HepG2 (cell line): ENCODE measurements around the gene PTMA. TPM values are rescaled to one million over a fixed set of nuclear protein-coding genes. Genes with fewer than 3 reads are reported as not detected.

Experiments
- ATAC-seq: fragments of 200-7000 bp; cut with Tn5 transposase; 3 replicates; pipeline ENCODE4 v1.9.1; 2020; ENCODE audit warnings: mild to moderate bottlenecking, moderate library complexity
- BruUV-seq: library from RNA; stranded (reverse); fragments of 400-500 nt; replicated peaks from 2 replicates; lab custom pipeline; 2021; lab: Mats Ljungman, UMichigan
- CTCF ChIA-PET: fragments of 300-600 bp; formaldehyde crosslinking; extraction: SDS; loops from one replicate; lab custom pipeline; 2021; ENCODE audit warnings: low total read pairs, inconsistent platforms, low intra/inter-chr PET ratio; lab: Yijun Ruan, JAX
- POLR2A ChIA-PET: fragments of 350-600 bp; sonication (Branson Sonifier 250); formaldehyde crosslinking; loops from one replicate; lab custom pipeline; 2020; ENCODE audit warnings: antibody characterized with exemption, inconsistent platforms; lab: Yijun Ruan, JAX
- DNase-seq: peaks from one replicate; pipeline ENCODE4 v3.0.0-alpha.2; 2015; ENCODE audit warnings: low spot score
- FAIRE-seq: peaks from 3 replicates; lab custom pipeline; 2011; peaks lifted over from hg19 to GRCh38; lab: Jason Lieb, UNC
- H2AFZ ChIP-seq: one replicate; pipeline ENCODE4 v1.6.1; 2011; ENCODE audit warnings: low read length, inconsistent platforms
- H3K27ac ChIP-seq: fragments of 300-600 bp; 3 replicates; pipeline ENCODE4 v1.8.0; 2011; ENCODE audit warnings: mixed run types, mild to moderate bottlenecking, mixed read lengths, low read length, inconsistent platforms; ENCODE audit not compliant: insufficient read depth; ENCODE audit errors: extremely low read length
- H3K27me3 ChIP-seq, 2 experiments: fragments of 200-600 bp in 1 of 2; 2 replicates in 1 of 2; 3 replicates in 1 of 2; pipeline versions ENCODE4 v1.6.0 to v1.8.0; 2011; ENCODE audit warnings: low read length in 2 of 2, mild to moderate bottlenecking in 2 of 2, moderate library complexity in 2 of 2, inconsistent platforms in 1 of 2; ENCODE audit not compliant: insufficient read depth in 2 of 2, control insufficient read depth in 1 of 2
- H3K36me3 ChIP-seq, 2 experiments: fragments of 200-600 bp in 1 of 2; replicated peaks in 1 of 2; 2 replicates in 1 of 2; 3 replicates in 1 of 2; pipeline versions ENCODE4 v1.5.1 to v1.8.0; 2011; ENCODE audit warnings: low read length in 2 of 2, inconsistent platforms in 1 of 2; ENCODE audit not compliant: insufficient read depth in 2 of 2, control insufficient read depth in 1 of 2
- H3K4me1 ChIP-seq: 2 replicates; pipeline ENCODE4 v1.5.1; 2012; ENCODE audit warnings: low read length, inconsistent platforms; ENCODE audit not compliant: insufficient read depth
- H3K4me2 ChIP-seq: 2 replicates; pipeline ENCODE4 v1.6.0; 2011; ENCODE audit warnings: low read depth, low read length, inconsistent platforms
- H3K4me3 ChIP-seq, 3 experiments: fragments of 200-600 bp in 1 of 3; sonication (generic), shearing (Covaris generic) in 1 of 3; replicated peaks in 1 of 3; 2 replicates each; pipeline ENCODE4 v1.5.1; 2011 to 2016; ENCODE audit warnings: low read length in 3 of 3, inconsistent platforms in 2 of 3, low read depth in 2 of 3, mild to moderate bottlenecking in 2 of 3, control low read depth in 1 of 3, mixed read lengths in 1 of 3; ENCODE audit not compliant: insufficient read depth in 1 of 3
- H3K79me2 ChIP-seq: one replicate; pipeline ENCODE4 v1.6.1; 2011; ENCODE audit warnings: low read length, inconsistent platforms; ENCODE audit not compliant: insufficient read depth
- H3K9ac ChIP-seq: 2 replicates; pipeline ENCODE4 v1.6.0; 2011; ENCODE audit warnings: mild to moderate bottlenecking, low read depth, low read length, inconsistent platforms; ENCODE audit not compliant: insufficient read depth
- H3K9me3 ChIP-seq: 2 replicates; pipeline ENCODE4 v1.5.1; 2012; ENCODE audit warnings: mild to moderate bottlenecking, low read length
- H4K20me1 ChIP-seq: 2 replicates; pipeline ENCODE4 v1.6.0; 2011; ENCODE audit warnings: inconsistent platforms, mild to moderate bottlenecking, low read length, moderate library complexity; ENCODE audit not compliant: insufficient read depth
- HMG20A ChIP-seq: IDR thresholded peaks from 2 replicates; pipeline ENCODE4 v1.6.1; 2016; ENCODE audit warnings: borderline replicate concordance
- JUN ChIP-seq: sonication (generic); formaldehyde crosslinking; IDR thresholded peaks from 2 replicates; pipeline ENCODE4 v1.4.0; 2020; ENCODE audit warnings: mild to moderate bottlenecking, missing genetic modification reagents
- KDM2A ChIP-seq: sonication (generic); formaldehyde crosslinking; IDR thresholded peaks from 2 replicates; pipeline ENCODE4 v1.4.0; 2020; ENCODE audit warnings: low read depth, missing genetic modification reagents, borderline replicate concordance
- SCMH1 ChIP-seq: sonication (generic); formaldehyde crosslinking; IDR thresholded peaks from 2 replicates; pipeline ENCODE4 v1.9.0; 2021; ENCODE audit warnings: missing genetic modification reagents, mild to moderate bottlenecking, borderline replicate concordance
- SIN3A ChIP-seq: IDR thresholded peaks from 2 replicates; pipeline ENCODE4 v1.6.1; 2011; ENCODE audit warnings: low read depth, mild to moderate bottlenecking, control low read depth, low read length, borderline replicate concordance
- THAP7 ChIP-seq: sonication (generic); formaldehyde crosslinking; IDR thresholded peaks from 2 replicates; pipeline ENCODE4 v1.8.1; 2023; ENCODE audit warnings: mild to moderate bottlenecking, missing genetic modification reagents
- XRCC5 ChIP-seq: fragments of 200-400 bp; formaldehyde crosslinking; optimal IDR thresholded peaks from 2 replicates; pipeline ENCODE3; 2017; ENCODE audit warnings: mild to moderate bottlenecking, low read length
- ZNF205 ChIP-seq: IDR thresholded peaks from 2 replicates; pipeline ENCODE4 v1.6.1; 2018; ENCODE audit warnings: missing biosample characterization, missing genetic modification reagents
- ZNF256 ChIP-seq: sonication (generic); formaldehyde crosslinking; conservative IDR thresholded peaks from 2 replicates; pipeline ENCODE4 v1.4.0; 2020; ENCODE audit warnings: missing genetic modification reagents
- WGBS: methylation state at CpG from one replicate; pipeline ENCODE4 v1.1.6; 2017; ENCODE audit warnings: low lambda C conversion rate; 5-methylcytosine and 5-hydroxymethylcytosine counted together
- in situ Hi-C: cut with HindIII; loops from 2 replicates; pipeline ENCODE4 v1.10.0; 2017; ENCODE audit warnings: low pct_unique_long_range_greater_than_20kb; ENCODE audit not compliant: extremely low pct_ligation_motif_present
- intact Hi-C: fragments of 100-400 bp; cut with micrococcal nuclease; formaldehyde crosslinking; loops from one replicate; pipeline ENCODE4 v1.10.0; 2022; ENCODE audit not compliant: unreplicated experiment
- polyA plus RNA-seq, 8 experiments: library from polyadenylated mRNA; depleted of rRNA in 3 of 8; stranded (reverse) in 7 of 8; unstranded in 1 of 8; fragments of >200 nt; fragmentation: Illumina TruSeq in 4 of 8; extraction: Trizol in 4 of 8; gene quantifications; 2 replicates each; pipeline versions ENCODE4 v1.2.1 to v1.2.3, GENCODE V29; 2011 to 2016; ENCODE audit warnings: low read depth in 4 of 8, missing spikeins in 1 of 8, mixed read lengths in 1 of 8; ENCODE audit not compliant: insufficient read depth in 1 of 8
- total RNA-seq, 5 experiments: library from RNA; depleted of rRNA; stranded (reverse); fragments of >200 nt; fragmentation: Illumina TruSeq; extraction: Trizol; gene quantifications; 2 replicates each; pipeline ENCODE4 v1.2.3, GENCODE V29; 2016; ENCODE audit warnings: low read depth in 1 of 5
- TF ChIP-seq, protein P1 (sequence below), 2 experiments: sonication (generic) in 1 of 2; formaldehyde crosslinking in 1 of 2; IDR thresholded peaks; 2 replicates each; pipeline versions ENCODE4 v1.4.0 to v1.6.1; 2016 to 2020; ENCODE audit warnings: borderline replicate concordance in 1 of 2, low read depth in 1 of 2, mild to moderate bottlenecking in 1 of 2, missing genetic modification reagents in 1 of 2
- TF ChIP-seq, protein P2 (sequence below), 2 experiments: sonication (generic) in 1 of 2; formaldehyde crosslinking in 1 of 2; IDR thresholded peaks; 2 replicates each; pipeline versions ENCODE4 v1.5.1 to v1.6.1; 2011 to 2020; ENCODE audit warnings: borderline replicate concordance in 1 of 2, low read depth in 1 of 2, low read length in 1 of 2, mild to moderate bottlenecking in 1 of 2, missing genetic modification reagents in 1 of 2, moderate library complexity in 1 of 2

The PTMA gene
- total and polyA plus RNA-seq, 2 of the 13 experiments (the other 11 are each of a cell fraction or from before 2014, with no cell fraction given) = 190 to 1,086 TPM

GRCh38 chr2:231715499-231715837 lies 7.1 kb downstream of the PTMA start:
- Histone ChIP-seq H3K4me1 (peaks cover 63% of the 10 kb centered on the region), H3K4me3 (no peak overlapping the region), H3K36me3 (peaks cover 15 to 17% of the 10 kb centered on the region in 2 experiments), H3K9me3 (no peaks in the 10 kb centered on the region), H3K4me2 (no peak overlapping the region), H3K27me3 (no peaks in the 10 kb centered on the region), H4K20me1 (peaks cover 38% of the 10 kb centered on the region), H3K9ac (no peak overlapping the region), H3K79me2 (peaks cover 22% of the 10 kb centered on the region), H3K27ac (no peak overlapping the region), H2AFZ (no peak overlapping the region)
- 53% methylated on average over 5 of the region's 5 CpGs for WGBS
- intact Hi-C loops (loop anchor here (1.0 to 2.0 kb wide), 4 partner anchors 29 to 103 kb away; no protein-coding TSS in a partner anchor), in situ Hi-C loops (no loop called here)
- TF ChIP-seq SCMH1 (CRISPR knock-in tag) (no peak), KDM2A (CRISPR knock-in tag) (0 out of 2 replicates have a peak, but pooled peaks have one; percentile 21), THAP7 (CRISPR knock-in tag) (0 out of 2 replicates have a peak, but pooled peaks have one; percentile 19), SIN3A (no peak), XRCC5 (peak; percentile 7), ZNF256 (CRISPR knock-in tag) (no peak), ZNF205 (0 out of 2 replicates have a peak, but pooled peaks have one; percentile 42), JUN (CRISPR knock-in tag) (no peak), HMG20A (CRISPR knock-in tag) (no peak)
- TF ChIP-seq, protein P1, sequence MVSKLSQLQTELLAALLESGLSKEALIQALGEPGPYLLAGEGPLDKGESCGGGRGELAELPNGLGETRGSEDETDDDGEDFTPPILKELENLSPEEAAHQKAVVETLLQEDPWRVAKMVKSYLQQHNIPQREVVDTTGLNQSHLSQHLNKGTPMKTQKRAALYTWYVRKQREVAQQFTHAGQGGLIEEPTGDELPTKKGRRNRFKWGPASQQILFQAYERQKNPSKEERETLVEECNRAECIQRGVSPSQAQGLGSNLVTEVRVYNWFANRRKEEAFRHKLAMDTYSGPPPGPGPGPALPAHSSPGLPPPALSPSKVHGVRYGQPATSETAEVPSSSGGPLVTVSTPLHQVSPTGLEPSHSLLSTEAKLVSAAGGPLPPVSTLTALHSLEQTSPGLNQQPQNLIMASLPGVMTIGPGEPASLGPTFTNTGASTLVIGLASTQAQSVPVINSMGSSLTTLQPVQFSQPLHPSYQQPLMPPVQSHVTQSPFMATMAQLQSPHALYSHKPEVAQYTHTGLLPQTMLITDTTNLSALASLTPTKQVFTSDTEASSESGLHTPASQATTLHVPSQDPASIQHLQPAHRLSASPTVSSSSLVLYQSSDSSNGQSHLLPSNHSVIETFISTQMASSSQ (IDR thresholded peaks at IDR 0.05; ENCODE audit: low read depth) = no peak
- TF ChIP-seq, protein P1 (CRISPR knock-in tag; IDR thresholded peaks at IDR 0.05; ENCODE audit: borderline replicate concordance) = 0 out of 2 replicates have a peak, but pooled peaks have one; percentile 2
- TF ChIP-seq, protein P2, sequence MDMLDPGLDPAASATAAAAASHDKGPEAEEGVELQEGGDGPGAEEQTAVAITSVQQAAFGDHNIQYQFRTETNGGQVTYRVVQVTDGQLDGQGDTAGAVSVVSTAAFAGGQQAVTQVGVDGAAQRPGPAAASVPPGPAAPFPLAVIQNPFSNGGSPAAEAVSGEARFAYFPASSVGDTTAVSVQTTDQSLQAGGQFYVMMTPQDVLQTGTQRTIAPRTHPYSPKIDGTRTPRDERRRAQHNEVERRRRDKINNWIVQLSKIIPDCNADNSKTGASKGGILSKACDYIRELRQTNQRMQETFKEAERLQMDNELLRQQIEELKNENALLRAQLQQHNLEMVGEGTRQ (IDR thresholded peaks at IDR 0.05; ENCODE audit: low read depth, low read length) = no peak
- TF ChIP-seq, protein P2 (CRISPR knock-in tag; IDR thresholded peaks at IDR 0.05; ENCODE audit: borderline replicate concordance) = no peak
- no TSS peak for BruUV-seq
- POLR2A ChIA-PET = interaction anchor here (1.1 to 5.7 kb wide), 8 partner anchors 16 to 251 kb away, joined by 4 to 26 read pairs (median 18); partner anchors contain the start of gene NCL
- DNase-seq = no peak
- no peak for FAIRE-seq
- peak; percentile 2 for ATAC-seq
- CTCF ChIA-PET = interaction anchor here (1.0 to 5.5 kb wide), 5 partner anchors 29 to 103 kb away, joined by 3 to 82 read pairs (median 15); no protein-coding TSS in a partner anchor
